Activated CD4-positive, alpha-beta T cell treated with anti-CD3 and anti-CD28 coated beads, Interleukin-2, amount 50 U/mL, for 1 hour (primary cell): Measurements from ENCODE around the gene BET1.

Experiments used
- DNase-seq: peaks from one replicate; pipeline ENCODE4 v3.0.0-alpha.2; 2020

BET1 gene

GRCh38 chr7:93955304-93955703 lies 48.9 kb downstream of the BET1 start:
- DNase-seq, result no peak

- DNase-seq, result no peak
Observed at GRCh38 chr7:93949423-93949822, 54.7 kb downstream of the BET1 start.

- no peak for DNase-seq
Observed at GRCh38 chr7:93948873-93949272, 55.3 kb downstream of the BET1 start.

- DNase-seq, result no peak
Observed at GRCh38 chr7:93948106-93948505, 56.0 kb downstream of the BET1 start.

GRCh38 chr7:93945756-93946535 lies 58.2 kb downstream of the BET1 start:
- no peak for DNase-seq

GRCh38 chr7:93945083-93945482 lies 59.1 kb downstream of the BET1 start:
- no peak for DNase-seq

- no peak for DNase-seq
Observed at GRCh38 chr7:93944673-93945072, 59.5 kb downstream of the BET1 start.

GRCh38 chr7:93943816-93944540 lies 60.2 kb downstream of the BET1 start:
- DNase-seq, result no peak
